ENCODE results near the gene ROBO1. TPM values are rescaled to one million over a fixed set of nuclear protein-coding genes. Genes with fewer than 3 reads are reported as not detected.

ROBO1 gene
- total and polyA plus RNA-seq, 2 donors (not counting 1 experiment from before 2014, with no cell fraction given) = 0.27 to 3.2 TPM

GRCh38 chr3:79515072-79515471, 252.7 kb downstream of the ROBO1 start:
- POLR2A ChIA-PET = no interaction called here
- no peaks in the 10 kb centered on the region for H3K9me3 ChIP-seq (ENCODE audit: control extremely low read depth in 1 of 3, control insufficient read depth in 2 of 3, insufficient read depth in 1 of 3, low read length in 2 of 3)
- no peak overlapping the region for H3K4me2 ChIP-seq (replicated peaks; ENCODE audit: low read depth, low read length, poor library complexity, severe bottlenecking)
- no peak overlapping the region for H3K4me3 ChIP-seq (ENCODE audit: control extremely low read depth in 1 of 5, extremely low read depth in 1 of 5, insufficient read depth in 1 of 5, low read depth in 2 of 5, low read length in 4 of 5)
- H4K20me1 ChIP-seq (ENCODE audit: control insufficient read depth, insufficient read depth, low read length, poor library complexity, severe bottlenecking) = no peaks in the 10 kb centered on the region
- Mint-ChIP-seq H3K9me3 (ENCODE audit: insufficient read depth) (no peaks in the 10 kb centered on the region), H3K4me1 (no peaks in the 10 kb centered on the region), H3K27ac (no peak overlapping the region), H3K4me3 (no peak overlapping the region), H3K27me3 (no peaks in the 10 kb centered on the region)
- H3K27ac ChIP-seq (ENCODE audit: low read length in 2 of 2) = no peak overlapping the region
- H3K36me3 ChIP-seq (replicated peaks in 1 of 2; ENCODE audit: control extremely low read depth in 1 of 2, control insufficient read depth in 1 of 2, extremely low read depth in 1 of 2, insufficient read depth in 2 of 2, low read length in 1 of 2) = no peaks in the 10 kb centered on the region
- CTCF ChIA-PET = no interaction called here
- H3K79me2 ChIP-seq (ENCODE audit: control insufficient read depth, insufficient read depth, low read length) = no peaks in the 10 kb centered on the region
- no peak overlapping the region for H3K9ac ChIP-seq (ENCODE audit: low read length)
- no peak overlapping the region for H2AFZ ChIP-seq (ENCODE audit: insufficient read depth, low read depth, low read length, poor library complexity, severe bottlenecking)
- H3K4me1 ChIP-seq (ENCODE audit: control insufficient read depth in 2 of 2, insufficient read depth in 2 of 2, low read length in 2 of 2) = no peaks in the 10 kb centered on the region
- ATAC-seq (ENCODE audit: low read depth) (no peak), DNase-seq (no peak)
- H3K27me3 ChIP-seq (replicated peaks in 1 of 4; ENCODE audit: control extremely low read depth in 1 of 4, control insufficient read depth in 3 of 4, insufficient read depth in 4 of 4, low read length in 3 of 4) = no peaks in the 10 kb centered on the region
- intact Hi-C loops (cut with micrococcal nuclease) = no loop called here
- TF ChIP-seq CTCF (IDR thresholded peaks at IDR 0.05) (no peak), EZH2 (IDR thresholded peaks at IDR 0.05; ENCODE audit: borderline replicate concordance, insufficient read depth, low read depth, low read length, poor library complexity, severe bottlenecking) (no peak)
- 86% methylated on average over 1 of the region's 4 CpGs for WGBS (ENCODE audit: insufficient coverage)

- no peak overlapping the region for H3K4me3 Mint-ChIP-seq
- no peaks in the 10 kb centered on the region for H3K4me1 Mint-ChIP-seq
- no peak overlapping the region for H3K27ac ChIP-seq (ENCODE audit: low read length in 2 of 2)
- DNase-seq = no peak
- TF ChIP-seq EZH2 (IDR thresholded peaks at IDR 0.05; ENCODE audit: borderline replicate concordance, insufficient read depth, low read depth, low read length, poor library complexity, severe bottlenecking) = no peak
- no peak for TF ChIP-seq CTCF (IDR thresholded peaks at IDR 0.05)
- H3K27ac Mint-ChIP-seq = no peak overlapping the region
- H3K36me3 ChIP-seq (replicated peaks in 1 of 2; ENCODE audit: control extremely low read depth in 1 of 2, control insufficient read depth in 1 of 2, extremely low read depth in 1 of 2, insufficient read depth in 2 of 2, low read length in 1 of 2) = no peaks in the 10 kb centered on the region
- H3K9me3 Mint-ChIP-seq (ENCODE audit: insufficient read depth) = no peaks in the 10 kb centered on the region
- no peaks in the 10 kb centered on the region for H3K4me1 ChIP-seq (ENCODE audit: control insufficient read depth in 2 of 2, insufficient read depth in 2 of 2, low read length in 2 of 2)
- ChIA-PET CTCF (interaction anchor here (0.8 kb wide), 1 partner anchor 52 kb away, joined by 3 read pairs; no protein-coding TSS in a partner anchor), POLR2A (no interaction called here)
- intact Hi-C loops (cut with micrococcal nuclease) = no loop called here
- ATAC-seq (ENCODE audit: low read depth) = no peak
- H3K4me3 ChIP-seq (ENCODE audit: control extremely low read depth in 1 of 5, extremely low read depth in 1 of 5, insufficient read depth in 1 of 5, low read depth in 2 of 5, low read length in 4 of 5) = no peak overlapping the region
- H4K20me1 ChIP-seq (ENCODE audit: control insufficient read depth, insufficient read depth, low read length, poor library complexity, severe bottlenecking) = no peaks in the 10 kb centered on the region
- H3K27me3 ChIP-seq (replicated peaks in 1 of 4; ENCODE audit: control extremely low read depth in 1 of 4, control insufficient read depth in 3 of 4, insufficient read depth in 4 of 4, low read length in 3 of 4) = no peaks in the 10 kb centered on the region
- no peak overlapping the region for H3K4me2 ChIP-seq (replicated peaks; ENCODE audit: low read depth, low read length, poor library complexity, severe bottlenecking)
- no peaks in the 10 kb centered on the region for H3K27me3 Mint-ChIP-seq
- H3K9ac ChIP-seq (ENCODE audit: low read length) = no peak overlapping the region
- no CpG with 5 or more reads among the region's 3 CpGs for WGBS (ENCODE audit: insufficient coverage)
- no peak overlapping the region for H2AFZ ChIP-seq (ENCODE audit: insufficient read depth, low read depth, low read length, poor library complexity, severe bottlenecking)
- no peaks in the 10 kb centered on the region for H3K79me2 ChIP-seq (ENCODE audit: control insufficient read depth, insufficient read depth, low read length)
- no peaks in the 10 kb centered on the region for H3K9me3 ChIP-seq (ENCODE audit: control extremely low read depth in 1 of 3, control insufficient read depth in 2 of 3, insufficient read depth in 1 of 3, low read length in 2 of 3)
These were observed 253.7 kb downstream of the ROBO1 start for GRCh38 chr3:79514069-79514468.

Data from B cell (primary cell).